Measurements from ENCODE around the gene STAC3.
A peak's percentile ranks its signal among the peaks of the same experiment; 100 is the strongest.

STAC3 gene

GRCh38 chr12:57222286-57223190 is 28.4 kb downstream of the STAC3 start:
- DNase-seq, result no peak

DNA sequence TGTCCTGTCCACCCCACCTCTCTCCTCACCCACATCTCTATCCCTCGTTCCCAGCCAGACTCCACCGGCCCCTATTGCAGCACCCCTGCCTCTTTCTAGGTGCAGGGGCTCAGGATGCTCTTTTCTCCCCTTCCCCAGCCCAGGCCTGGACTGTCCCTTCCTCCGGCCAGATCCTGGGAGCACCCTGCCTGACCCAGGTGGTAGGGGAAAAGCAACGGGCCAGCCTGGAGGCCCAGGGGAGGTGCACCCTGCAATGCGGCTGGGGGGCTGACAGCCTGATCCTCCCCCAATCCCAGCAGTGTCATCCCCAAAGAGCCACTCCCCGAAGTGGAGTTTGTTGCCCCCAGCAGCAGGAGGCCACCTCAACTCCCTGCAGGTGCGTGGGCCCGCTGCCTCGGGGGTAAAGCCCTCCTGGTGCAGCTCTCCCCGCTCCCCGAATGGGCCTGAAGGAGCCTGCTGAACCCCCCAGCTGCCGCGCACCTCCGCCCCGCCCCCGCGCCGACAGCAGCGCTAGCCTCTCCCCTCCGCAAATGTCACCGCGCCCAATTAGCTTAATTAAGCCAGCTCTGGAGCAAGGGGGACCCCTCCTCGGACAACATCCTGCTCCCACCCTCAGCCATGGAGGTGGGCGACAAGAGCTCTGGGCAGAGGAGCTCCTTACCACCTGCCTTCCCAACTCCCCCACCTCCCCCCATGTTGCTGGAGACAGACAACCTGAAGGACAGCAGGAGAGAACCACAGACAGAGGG is 29.6 kb downstream of the STAC3 start:
- DNase-seq, result no peak

DNA sequence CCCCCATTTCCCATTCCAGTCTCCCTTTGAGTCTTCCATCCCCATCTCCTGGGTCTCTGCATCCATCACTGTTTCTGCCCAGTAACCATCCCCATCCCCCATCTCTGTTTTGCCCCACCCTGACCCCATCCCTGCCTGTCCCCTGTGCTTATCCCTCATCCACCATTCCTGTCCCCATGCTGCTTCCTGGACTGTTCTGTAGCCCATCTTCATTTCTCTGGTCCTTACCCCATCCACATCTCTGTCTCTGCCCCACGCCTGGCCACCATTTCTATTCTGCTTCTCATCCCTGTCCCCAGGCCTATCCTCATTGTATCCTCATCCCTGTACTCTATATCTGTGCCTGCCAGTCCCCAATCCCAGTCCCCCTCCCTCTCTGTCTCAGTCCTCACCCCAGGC is 30.2 kb downstream of the STAC3 start:
- no peak for DNase-seq

DNA sequence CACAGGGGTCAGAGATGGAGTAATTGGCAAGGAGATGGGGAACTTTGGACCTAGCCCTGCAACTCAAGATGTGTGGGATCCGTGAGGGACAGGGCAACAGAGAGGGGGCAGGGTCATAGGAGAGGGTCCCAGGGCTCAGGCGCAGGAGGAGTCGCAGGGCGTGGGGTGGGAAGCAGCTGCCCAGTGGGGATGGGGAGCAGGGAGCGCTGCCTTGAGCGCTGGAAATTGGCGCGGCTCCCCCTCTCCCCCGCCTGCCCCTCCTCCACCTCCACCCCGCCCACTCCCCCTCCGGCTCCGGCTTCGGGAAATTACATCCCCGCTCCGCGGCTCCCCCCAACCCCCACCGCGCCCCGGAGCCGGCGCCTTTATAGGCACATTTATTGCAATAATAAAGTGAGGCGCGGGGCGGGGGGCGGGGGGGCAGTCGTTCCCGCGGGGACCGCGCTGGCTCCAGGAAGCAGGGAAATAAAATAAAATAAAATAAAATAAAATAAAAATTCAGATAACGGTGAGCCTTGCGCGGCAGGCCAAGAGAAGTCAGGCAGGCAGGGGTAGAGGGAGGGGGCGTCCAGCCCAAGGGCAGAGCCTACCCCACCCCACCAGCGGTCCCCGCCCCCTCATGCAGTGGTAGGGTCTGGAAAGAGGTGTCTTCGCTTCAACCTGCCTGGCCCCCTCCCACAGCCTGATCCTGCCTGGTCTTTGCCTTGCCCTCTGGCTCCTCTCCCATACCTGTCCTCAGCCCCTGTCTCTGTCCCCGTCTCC is 30.8 kb downstream of the STAC3 start:
- DNase-seq, result no peak

DNA sequence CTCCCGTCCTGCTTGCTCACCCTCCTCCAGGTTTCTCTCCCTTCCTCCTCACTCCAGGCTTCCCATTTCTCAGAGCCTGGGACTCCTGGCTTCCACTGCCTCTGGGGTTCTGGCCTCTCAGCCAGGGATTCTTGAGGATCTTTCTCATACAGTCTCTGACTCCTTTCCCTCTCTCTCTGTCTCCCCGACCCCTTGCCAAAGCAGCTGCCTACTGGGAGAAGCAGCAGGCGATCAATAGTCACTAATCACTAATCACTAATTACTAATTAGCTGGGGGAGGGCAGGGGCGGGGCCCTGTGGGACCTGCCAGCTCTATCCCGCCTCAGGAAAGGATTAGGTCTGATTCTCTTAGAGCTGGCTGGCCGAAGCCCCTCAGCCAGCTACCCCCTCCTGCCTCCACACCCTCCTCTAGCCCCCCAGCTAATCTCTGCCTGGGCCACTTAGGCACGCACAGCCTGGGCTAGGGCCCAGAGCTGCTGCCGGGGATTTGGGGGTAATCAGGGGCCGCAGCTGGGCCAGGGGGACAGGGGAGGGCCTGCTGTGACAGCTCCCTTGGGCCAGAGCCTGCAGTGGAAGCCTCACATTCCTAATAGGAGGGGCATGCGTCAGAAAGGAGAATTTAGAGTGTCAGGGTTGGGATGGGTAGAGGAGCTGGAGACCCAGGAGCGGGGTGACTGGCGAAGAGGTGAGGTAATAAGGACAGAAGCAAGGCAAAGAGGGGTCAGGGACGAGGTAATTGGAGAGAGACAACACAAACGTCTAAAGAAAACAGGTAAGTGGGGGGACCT is 31.6 kb downstream of the STAC3 start:
- no peak for DNase-seq

DNA sequence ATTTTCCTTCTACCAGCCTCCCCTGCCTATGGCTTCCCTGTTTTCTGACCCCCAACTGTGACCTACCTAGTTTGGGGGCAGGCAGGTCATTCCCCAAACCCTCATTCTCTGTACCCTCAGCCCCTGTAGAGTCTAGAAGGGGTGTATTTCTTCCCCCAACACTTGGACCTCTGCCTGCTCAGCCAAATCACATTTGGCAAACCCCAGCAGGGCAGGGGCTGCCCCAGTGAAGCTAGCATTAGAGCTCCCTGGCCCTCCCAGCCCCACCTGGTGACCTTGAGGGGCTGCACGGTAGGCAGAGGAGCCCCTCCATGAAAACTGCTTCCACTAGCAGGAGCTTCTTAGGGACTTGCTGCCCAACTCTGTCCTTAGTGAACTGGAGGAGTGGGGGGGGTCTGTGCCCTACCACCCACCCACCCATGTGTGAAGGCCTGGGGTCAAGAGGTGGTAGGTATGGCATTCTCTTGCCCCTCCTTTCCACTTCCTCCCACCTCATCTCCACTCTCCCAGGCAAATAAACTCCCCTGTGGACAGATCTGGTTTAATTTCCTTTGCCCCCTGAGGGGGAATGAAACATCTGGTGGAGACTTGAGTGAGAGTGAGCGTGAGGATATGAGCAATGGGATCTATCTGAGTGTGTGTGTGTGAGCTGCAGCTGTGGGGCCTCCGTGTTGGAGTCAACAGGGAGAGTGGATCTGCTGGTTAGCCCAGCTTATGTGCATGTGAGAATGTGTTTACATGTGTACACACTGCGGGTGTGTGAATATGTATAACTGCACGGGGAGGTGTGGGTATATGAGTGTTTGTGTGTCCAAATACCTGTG is 32.7 kb downstream of the STAC3 start:
- no peak for DNase-seq

- peak; percentile 33 for DNase-seq
Observed at GRCh38 chr12:57216921-57217879, 33.8 kb downstream of the STAC3 start.

GRCh38 chr12:57216014-57216911 is 34.7 kb downstream of the STAC3 start, which contains the start of gene NXPH4:
Gene NXPH4 (plus strand): TSS chr12:57216794. CDS start chr12:57216970, 176 bp downstream.
- peak; percentile 63 for DNase-seq

GRCh38 chr12:57215668-57216013 is 35.3 kb downstream of the STAC3 start:
- peak; percentile 18 for DNase-seq

GRCh38 chr12:57215065-57215464 is 35.9 kb downstream of the STAC3 start:
- no peak for DNase-seq

GRCh38 chr12:57214398-57214781 is 36.6 kb downstream of the STAC3 start:
- DNase-seq, result peak; percentile 73

- DNase-seq, result no peak
Observed at GRCh38 chr12:57213763-57214397, 37.1 kb downstream of the STAC3 start.

DNA sequence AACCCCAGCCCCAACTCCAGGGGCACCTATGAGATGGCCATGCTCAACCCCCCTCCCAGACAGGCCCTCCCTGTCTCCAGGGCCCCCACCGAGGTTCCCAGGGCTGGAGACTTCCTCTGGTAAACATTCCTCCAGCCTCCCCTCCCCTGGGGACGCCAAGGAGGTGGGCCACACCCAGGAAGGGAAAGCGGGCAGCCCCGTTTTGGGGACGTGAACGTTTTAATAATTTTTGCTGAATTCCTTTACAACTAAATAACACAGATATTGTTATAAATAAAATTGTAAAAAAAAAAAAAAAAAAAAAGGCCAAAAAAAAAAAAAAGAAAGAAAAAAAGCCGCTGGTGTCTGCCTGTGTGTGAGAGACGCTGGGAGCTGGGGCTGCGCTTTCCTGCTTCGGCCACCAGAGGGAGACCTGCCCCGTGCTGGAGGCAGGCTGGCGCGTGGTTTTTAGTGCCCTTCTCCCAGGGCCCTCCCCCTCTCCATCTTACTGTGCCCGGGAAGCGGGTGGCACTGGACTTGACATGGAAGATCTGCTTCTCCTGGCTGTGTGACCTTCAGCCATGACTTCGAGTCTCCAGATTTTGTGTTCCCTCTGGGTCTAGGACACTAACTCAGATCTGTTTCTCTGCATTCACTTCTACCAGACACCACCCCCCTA is 37.8 kb downstream of the STAC3 start:
- peak; percentile 77 for DNase-seq

- DNase-seq, result no peak
Observed at GRCh38 chr12:57212701-57213057, 38.3 kb downstream of the STAC3 start.

GRCh38 chr12:57211791-57212700 is 38.9 kb downstream of the STAC3 start:
- DNase-seq, result no peak

DNA sequence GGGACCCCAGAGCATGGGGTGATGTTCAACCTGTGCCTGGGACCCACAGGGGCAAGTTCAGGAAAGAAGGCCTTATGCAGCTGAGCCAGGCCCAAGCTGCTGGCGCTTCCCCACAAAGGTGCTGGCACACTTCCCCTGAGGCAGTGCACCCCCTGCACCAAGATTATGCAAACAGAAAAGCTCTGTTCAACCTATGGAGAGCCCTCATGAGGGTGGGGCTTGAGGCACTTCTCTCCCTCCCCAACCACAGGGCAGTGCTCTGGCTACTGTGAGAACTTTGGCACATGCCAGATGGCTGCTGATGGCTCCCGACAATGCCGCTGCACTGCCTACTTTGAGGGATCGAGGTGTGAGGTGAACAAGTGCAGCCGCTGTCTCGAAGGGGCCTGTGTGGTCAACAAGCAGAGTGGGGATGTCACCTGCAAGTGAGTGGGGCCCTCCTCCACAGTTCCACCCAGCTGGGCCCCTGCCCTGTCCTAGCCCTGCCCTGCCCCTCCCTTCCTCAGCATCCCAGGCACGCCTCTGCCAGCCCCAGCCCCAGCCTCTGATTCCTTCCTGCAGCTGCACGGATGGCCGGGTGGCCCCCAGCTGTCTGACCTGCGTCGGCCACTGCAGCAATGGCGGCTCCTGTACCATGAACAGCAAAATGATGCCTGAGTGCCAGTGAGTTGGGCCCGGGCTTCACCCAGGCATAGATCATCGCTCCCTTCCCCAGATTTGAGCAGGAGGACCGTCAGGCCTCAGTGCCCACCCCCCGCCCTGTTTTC is 39.9 kb downstream of the STAC3 start:
- DNase-seq, result no peak
